LNCaP clone FGC (cell line): Measurements from ENCODE around the gene PTPRM.

ENCODE experiments used
- DNase-seq: peaks from one replicate; pipeline ENCODE4 v3.0.0-alpha.2; 2011; ENCODE audit warnings: low read depth
- H3K4me3 ChIP-seq: 2 replicates; pipeline ENCODE4 v1.5.1; 2011; ENCODE audit warnings: mild to moderate bottlenecking, low read depth, low read length, control low read depth
- TF ChIP-seq, protein P1 (sequence below): IDR thresholded peaks from 2 replicates; pipeline ENCODE4 v1.5.1; 2012; ENCODE audit warnings: mild to moderate bottlenecking; ENCODE audit not compliant: control insufficient read depth, insufficient read depth; ENCODE audit errors: extremely low read depth

PTPRM gene

DNA sequence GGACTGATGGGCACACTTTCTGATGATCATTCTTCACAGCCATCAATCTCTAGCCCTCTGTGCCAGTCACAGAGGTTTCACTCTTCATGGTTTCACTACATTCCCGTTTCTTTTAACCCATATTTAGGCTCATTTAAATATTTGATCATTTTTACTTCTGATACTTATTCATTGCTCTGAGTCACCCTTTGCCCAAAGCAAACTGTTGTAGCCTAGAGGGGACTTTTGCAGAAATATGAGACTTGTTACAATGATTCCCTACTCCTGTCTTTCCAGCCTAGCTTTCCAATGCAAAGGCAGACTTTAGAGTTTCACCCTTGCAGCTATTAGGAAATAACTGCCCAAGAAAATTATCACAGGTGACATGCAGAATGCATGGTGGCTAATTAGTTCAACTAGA is 444.2 kb downstream of the PTPRM start:
- no peak overlapping the region for H3K4me3 ChIP-seq
- TF ChIP-seq, protein P1, sequence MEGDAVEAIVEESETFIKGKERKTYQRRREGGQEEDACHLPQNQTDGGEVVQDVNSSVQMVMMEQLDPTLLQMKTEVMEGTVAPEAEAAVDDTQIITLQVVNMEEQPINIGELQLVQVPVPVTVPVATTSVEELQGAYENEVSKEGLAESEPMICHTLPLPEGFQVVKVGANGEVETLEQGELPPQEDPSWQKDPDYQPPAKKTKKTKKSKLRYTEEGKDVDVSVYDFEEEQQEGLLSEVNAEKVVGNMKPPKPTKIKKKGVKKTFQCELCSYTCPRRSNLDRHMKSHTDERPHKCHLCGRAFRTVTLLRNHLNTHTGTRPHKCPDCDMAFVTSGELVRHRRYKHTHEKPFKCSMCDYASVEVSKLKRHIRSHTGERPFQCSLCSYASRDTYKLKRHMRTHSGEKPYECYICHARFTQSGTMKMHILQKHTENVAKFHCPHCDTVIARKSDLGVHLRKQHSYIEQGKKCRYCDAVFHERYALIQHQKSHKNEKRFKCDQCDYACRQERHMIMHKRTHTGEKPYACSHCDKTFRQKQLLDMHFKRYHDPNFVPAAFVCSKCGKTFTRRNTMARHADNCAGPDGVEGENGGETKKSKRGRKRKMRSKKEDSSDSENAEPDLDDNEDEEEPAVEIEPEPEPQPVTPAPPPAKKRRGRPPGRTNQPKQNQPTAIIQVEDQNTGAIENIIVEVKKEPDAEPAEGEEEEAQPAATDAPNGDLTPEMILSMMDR = no peak
- no peak for DNase-seq

DNA sequence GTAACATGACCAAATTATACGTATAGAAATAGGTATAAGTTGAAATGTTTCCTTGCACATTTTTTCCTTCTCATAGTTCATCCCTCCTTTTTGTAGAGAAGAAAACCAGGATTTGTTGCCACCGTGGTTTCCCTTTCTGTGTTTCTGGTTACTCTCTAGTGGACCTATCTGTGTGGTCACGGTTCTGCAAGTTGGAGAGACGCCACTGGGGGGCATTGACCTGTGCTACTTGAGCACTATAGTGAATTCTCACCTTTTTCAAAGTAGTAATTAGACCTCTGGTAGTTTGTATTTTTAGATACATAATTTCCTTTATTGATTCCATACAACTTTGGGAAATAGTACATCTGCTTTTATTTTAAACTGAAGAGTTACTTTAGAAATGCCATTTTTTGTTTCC is 444.8 kb downstream of the PTPRM start:
- DNase-seq = no peak
- TF ChIP-seq, protein P1 = no peak
- H3K4me3 ChIP-seq = no peak overlapping the region

DNA sequence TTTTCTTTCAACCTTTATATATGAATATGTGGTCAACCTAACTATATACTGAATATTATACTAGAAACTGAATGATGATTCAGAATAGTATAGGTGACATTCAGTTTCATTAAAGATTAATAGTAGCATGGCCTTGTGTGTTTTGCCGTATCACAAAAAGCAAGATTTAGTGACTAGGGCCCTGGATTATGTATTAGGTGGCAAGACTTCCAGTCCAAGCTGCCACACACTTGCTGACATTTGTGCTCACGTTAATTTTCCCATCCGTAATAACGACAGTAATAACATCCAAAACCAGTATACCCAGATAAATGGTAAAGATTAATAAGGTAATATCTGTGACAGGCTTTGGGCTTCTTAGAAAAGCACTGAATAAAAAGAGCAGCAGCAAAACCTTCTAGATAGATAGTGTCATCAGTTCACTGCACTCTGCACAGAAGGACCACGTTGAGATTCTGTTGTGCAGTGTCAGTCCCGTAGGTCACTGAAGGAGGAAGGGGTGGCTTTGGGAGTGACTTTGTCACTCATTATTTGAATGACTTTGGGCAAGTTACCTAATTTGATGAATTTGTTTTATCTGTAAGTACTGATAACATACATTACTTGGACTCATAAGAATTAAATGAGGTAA is 451.7 kb downstream of the PTPRM start:
- H3K4me3 ChIP-seq = no peak overlapping the region
- TF ChIP-seq, protein P1 = no peak
- DNase-seq = no peak

DNA sequence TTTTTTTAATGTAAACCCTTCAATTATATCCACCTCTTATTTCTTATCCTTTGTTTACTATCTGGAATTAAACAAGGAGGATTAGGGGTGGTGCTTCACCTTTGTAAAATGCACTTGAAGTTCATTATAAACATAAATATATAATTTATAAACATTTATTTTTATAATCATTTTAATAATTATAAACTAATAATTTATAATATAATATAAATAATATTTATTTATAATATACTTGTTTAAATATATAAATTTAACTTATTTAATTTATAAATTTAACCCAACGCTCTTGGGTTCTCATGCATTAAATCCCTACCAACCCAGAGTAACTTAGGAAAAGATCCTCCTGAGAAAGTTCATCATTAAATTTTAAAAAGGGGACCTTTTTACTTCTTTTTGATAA is 452.5 kb downstream of the PTPRM start:
- H3K4me3 ChIP-seq = no peak overlapping the region
- DNase-seq = no peak
- TF ChIP-seq, protein P1 = no peak

DNA sequence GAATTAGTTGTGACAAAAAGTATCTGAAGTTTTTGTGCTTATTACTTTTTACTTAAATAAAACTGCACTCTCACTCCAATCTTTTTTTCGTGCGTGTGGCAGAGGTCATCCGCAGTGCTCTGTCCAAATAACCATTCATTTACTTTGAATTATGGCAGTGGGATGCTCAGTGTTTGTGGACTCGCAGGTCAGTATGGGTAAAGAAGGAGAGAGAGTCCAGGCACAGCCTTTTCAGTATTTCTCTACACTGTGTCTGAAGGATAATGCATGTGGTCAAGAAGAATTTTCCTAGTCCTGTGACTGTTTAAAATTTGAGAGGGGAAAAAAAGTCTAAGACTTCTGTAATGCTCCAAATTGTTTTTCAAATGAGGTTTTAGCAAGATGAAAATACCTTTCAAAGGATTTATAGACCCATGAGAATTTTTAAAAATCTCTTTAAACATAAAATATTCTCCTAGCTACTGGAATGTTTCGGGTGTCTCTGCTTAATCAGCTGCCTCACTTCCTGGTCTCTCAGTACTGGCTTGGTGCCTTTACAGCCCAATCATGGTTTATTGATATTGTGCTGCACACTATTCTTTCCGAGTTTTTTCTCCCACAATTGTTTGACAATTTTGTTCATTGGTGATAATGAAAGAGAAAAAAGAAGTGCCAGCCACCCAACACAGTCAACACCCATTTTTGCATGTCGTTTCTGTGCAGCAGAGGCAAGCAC is 453.2 kb downstream of the PTPRM start:
- DNase-seq = no peak
- TF ChIP-seq, protein P1 = no peak
- no peak overlapping the region for H3K4me3 ChIP-seq

DNA sequence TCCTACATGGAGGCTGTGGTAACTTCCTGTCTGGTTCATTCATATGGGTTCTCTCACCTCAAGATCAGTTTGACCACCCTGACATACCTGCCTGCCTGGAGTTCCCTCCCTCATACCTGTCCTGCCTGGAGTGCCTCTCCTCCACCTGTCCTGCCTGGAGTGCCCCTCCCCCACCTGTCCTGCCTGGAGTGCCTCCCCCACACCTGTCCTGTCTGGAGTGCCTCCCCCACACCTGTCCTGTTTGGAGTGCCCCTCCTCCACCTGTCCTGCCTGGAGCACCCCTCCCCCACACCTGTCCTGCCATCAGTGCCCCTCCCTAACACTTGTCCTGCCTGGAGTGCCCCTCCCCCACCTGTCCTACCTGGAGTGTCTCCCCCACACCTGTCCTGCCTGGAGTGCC is 461.9 kb downstream of the PTPRM start:
- DNase-seq = no peak
- H3K4me3 ChIP-seq = no peak overlapping the region
- TF ChIP-seq, protein P1 = no peak
